HEK293 (cell line): Measurements from ENCODE around the gene DNAH8.

Experiments used
- CTCF ChIA-PET: fragments of 350-600 bp; formaldehyde crosslinking; extraction: SDS; loops from one replicate; lab custom pipeline; 2021; ENCODE audit warnings: antibody characterized with exemption; lab: Yijun Ruan, JAX
- POLR2A ChIA-PET: fragments of 300-600 bp; formaldehyde crosslinking; extraction: SDS; loops from one replicate; lab custom pipeline; 2020; ENCODE audit warnings: antibody characterized with exemption, inconsistent platforms; lab: Yijun Ruan, JAX
- H3K27ac ChIP-seq: fragments of 200-500 bp; sonication (Bioruptor generic); 2 replicates; pipeline ENCODE4 v1.5.1; 2014; ENCODE audit warnings: low read depth, low read length, control low read depth, inconsistent platforms; ENCODE audit errors: extremely low read depth
- H3K36me3 ChIP-seq, 2 experiments: fragments of 200-500 bp in 1 of 2; sonication (Bioruptor generic) in 1 of 2; 1 replicate in 1 of 2; 2 replicates in 1 of 2; pipeline ENCODE4 v1.5.1; 2014 to 2017; ENCODE audit warnings: inconsistent platforms in 2 of 2, low read length in 2 of 2; ENCODE audit not compliant: control insufficient read depth in 2 of 2, insufficient read depth in 1 of 2
- H3K4me1 ChIP-seq: fragments of 200-500 bp; sonication (Bioruptor generic); 2 replicates; pipeline ENCODE4 v1.5.1; 2014; ENCODE audit warnings: mild to moderate bottlenecking, low read length, inconsistent platforms; ENCODE audit not compliant: control insufficient read depth, insufficient read depth
- H3K4me3 ChIP-seq: 2 replicates; pipeline ENCODE4 v1.5.1; 2011; ENCODE audit warnings: low read depth, mild to moderate bottlenecking, control low read depth, low read length, moderate library complexity
- H3K9me3 ChIP-seq: fragments of 200-500 bp; sonication (Bioruptor generic); 2 replicates; pipeline ENCODE4 v1.5.1; 2014; ENCODE audit warnings: low read depth, low read length, inconsistent platforms; ENCODE audit not compliant: control insufficient read depth, insufficient read depth
- EGR2 ChIP-seq: fragments of 450-650 bp; formaldehyde crosslinking; IDR thresholded peaks from 2 replicates; pipeline ENCODE4 v1.5.1; 2016; ENCODE audit warnings: low read depth, missing biosample characterization, missing genetic modification characterization
- HOXC10 ChIP-seq: sonication (generic); formaldehyde crosslinking; IDR thresholded peaks from 2 replicates; pipeline ENCODE4 v1.8.1; 2023; ENCODE audit warnings: mild to moderate bottlenecking, missing genetic modification reagents
- HOXD13 ChIP-seq: sonication (generic); formaldehyde crosslinking; IDR thresholded peaks from 2 replicates; pipeline ENCODE4 v1.8.0; 2022; ENCODE audit warnings: missing genetic modification reagents, borderline replicate concordance
- INSM2 ChIP-seq: fragments of 450-650 bp; formaldehyde crosslinking; IDR thresholded peaks from 2 replicates; pipeline ENCODE4 v1.5.1; 2016; ENCODE audit warnings: missing biosample characterization, missing genetic modification characterization
- MYNN ChIP-seq: fragments of 450-650 bp; formaldehyde crosslinking; IDR thresholded peaks from 2 replicates; pipeline ENCODE4 v1.5.1; 2016; ENCODE audit warnings: missing biosample characterization, missing genetic modification characterization, borderline replicate concordance
- PRDM1 ChIP-seq: fragments of 450-650 bp; formaldehyde crosslinking; IDR thresholded peaks from 2 replicates; pipeline ENCODE4; 2016; ENCODE audit warnings: missing biosample characterization, missing genetic modification characterization
- ZBTB21 ChIP-seq: fragments of 450-650 bp; formaldehyde crosslinking; IDR thresholded peaks from 2 replicates; pipeline ENCODE4 v1.5.1; 2017; ENCODE audit warnings: missing biosample characterization, missing genetic modification characterization
- ZNF132 ChIP-seq: fragments of 450-650 bp; formaldehyde crosslinking; IDR thresholded peaks from 2 replicates; pipeline ENCODE4 v1.5.1; 2017; ENCODE audit warnings: missing biosample characterization, missing genetic modification characterization, borderline replicate concordance
- ZNF138 ChIP-seq: fragments of 450-650 bp; formaldehyde crosslinking; IDR thresholded peaks from 2 replicates; pipeline ENCODE4 v1.5.1; 2016; ENCODE audit warnings: missing biosample characterization, missing genetic modification characterization, borderline replicate concordance
- ZNF274 ChIP-seq, 2 experiments: fragments of 200-500 bp in 1 of 2; fragments of 450-650 bp in 1 of 2; sonication (Bioruptor generic) in 1 of 2; formaldehyde crosslinking in 1 of 2; IDR thresholded peaks; 2 replicates each; pipeline versions ENCODE4 v1.5.1 to v1.6.1; 2014 to 2016; ENCODE audit warnings: borderline replicate concordance in 1 of 2, inconsistent platforms in 1 of 2, low read length in 1 of 2, missing biosample characterization in 1 of 2, missing genetic modification characterization in 1 of 2
- ZNF302 ChIP-seq: fragments of 450-650 bp; formaldehyde crosslinking; IDR thresholded peaks from 2 replicates; pipeline ENCODE4 v1.5.1; 2016; ENCODE audit warnings: missing biosample characterization, missing genetic modification characterization, low read depth
- ZNF423 ChIP-seq: fragments of 450-650 bp; formaldehyde crosslinking; IDR thresholded peaks from 2 replicates; pipeline ENCODE4 v1.5.1; 2016; ENCODE audit warnings: missing biosample characterization, missing genetic modification characterization
- ZNF426 ChIP-seq: fragments of 450-650 bp; formaldehyde crosslinking; IDR thresholded peaks from 2 replicates; pipeline ENCODE4 v1.5.1; 2017; ENCODE audit warnings: missing biosample characterization, missing genetic modification characterization, mild to moderate bottlenecking, inconsistent platforms, moderate library complexity
- ZNF473 ChIP-seq: fragments of 450-650 bp; formaldehyde crosslinking; IDR thresholded peaks from 2 replicates; pipeline ENCODE4 v1.5.1; 2017; ENCODE audit warnings: missing biosample characterization, missing genetic modification characterization
- ZNF585B ChIP-seq: fragments of 450-650 bp; formaldehyde crosslinking; IDR thresholded peaks from 2 replicates; pipeline ENCODE4 v1.5.1; 2016; ENCODE audit warnings: missing biosample characterization, missing genetic modification characterization
- ZNF621 ChIP-seq: fragments of 450-650 bp; formaldehyde crosslinking; IDR thresholded peaks from 2 replicates; pipeline ENCODE4 v1.5.1; 2017; ENCODE audit warnings: missing biosample characterization, missing genetic modification characterization
- ZNF776 ChIP-seq: fragments of 450-650 bp; formaldehyde crosslinking; IDR thresholded peaks from 2 replicates; pipeline ENCODE4 v1.5.0; 2017; ENCODE audit warnings: missing biosample characterization, missing genetic modification characterization, borderline replicate concordance
- TF ChIP-seq, protein P1 (sequence below): fragments of 450-650 bp; formaldehyde crosslinking; conservative IDR thresholded peaks from 2 replicates; pipeline ENCODE4 v1.5.1; 2016; ENCODE audit warnings: low read depth, missing biosample characterization, missing genetic modification characterization
- TF ChIP-seq, protein P2 (sequence below): fragments of 450-650 bp; formaldehyde crosslinking; IDR thresholded peaks from 2 replicates; pipeline ENCODE4 v1.5.1; 2016; ENCODE audit warnings: missing biosample characterization, missing genetic modification characterization
- TF ChIP-seq, protein P3 (sequence below): fragments of 450-650 bp; formaldehyde crosslinking; IDR thresholded peaks from 2 replicates; pipeline ENCODE4 v1.5.1; 2016; ENCODE audit warnings: missing biosample characterization, missing genetic modification characterization, borderline replicate concordance
- TF ChIP-seq, protein P4 (sequence below): fragments of 450-650 bp; formaldehyde crosslinking; IDR thresholded peaks from 2 replicates; pipeline ENCODE4 v1.5.1; 2016; ENCODE audit warnings: missing biosample characterization, missing genetic modification characterization

The DNAH8 gene

GRCh38 chr6:38845931-38846330 is 130.8 kb downstream of the DNAH8 start (continued):
- no peak for TF ChIP-seq ZNF274 (IDR thresholded peaks at IDR 0.05; ENCODE audit: low read length)
- TF ChIP-seq ZNF274 (tag by site-specific recombination; IDR thresholded peaks at IDR 0.05; ENCODE audit: borderline replicate concordance): no peak
- no peak for TF ChIP-seq HOXC10 (CRISPR knock-in tag)
- TF ChIP-seq, protein P1, sequence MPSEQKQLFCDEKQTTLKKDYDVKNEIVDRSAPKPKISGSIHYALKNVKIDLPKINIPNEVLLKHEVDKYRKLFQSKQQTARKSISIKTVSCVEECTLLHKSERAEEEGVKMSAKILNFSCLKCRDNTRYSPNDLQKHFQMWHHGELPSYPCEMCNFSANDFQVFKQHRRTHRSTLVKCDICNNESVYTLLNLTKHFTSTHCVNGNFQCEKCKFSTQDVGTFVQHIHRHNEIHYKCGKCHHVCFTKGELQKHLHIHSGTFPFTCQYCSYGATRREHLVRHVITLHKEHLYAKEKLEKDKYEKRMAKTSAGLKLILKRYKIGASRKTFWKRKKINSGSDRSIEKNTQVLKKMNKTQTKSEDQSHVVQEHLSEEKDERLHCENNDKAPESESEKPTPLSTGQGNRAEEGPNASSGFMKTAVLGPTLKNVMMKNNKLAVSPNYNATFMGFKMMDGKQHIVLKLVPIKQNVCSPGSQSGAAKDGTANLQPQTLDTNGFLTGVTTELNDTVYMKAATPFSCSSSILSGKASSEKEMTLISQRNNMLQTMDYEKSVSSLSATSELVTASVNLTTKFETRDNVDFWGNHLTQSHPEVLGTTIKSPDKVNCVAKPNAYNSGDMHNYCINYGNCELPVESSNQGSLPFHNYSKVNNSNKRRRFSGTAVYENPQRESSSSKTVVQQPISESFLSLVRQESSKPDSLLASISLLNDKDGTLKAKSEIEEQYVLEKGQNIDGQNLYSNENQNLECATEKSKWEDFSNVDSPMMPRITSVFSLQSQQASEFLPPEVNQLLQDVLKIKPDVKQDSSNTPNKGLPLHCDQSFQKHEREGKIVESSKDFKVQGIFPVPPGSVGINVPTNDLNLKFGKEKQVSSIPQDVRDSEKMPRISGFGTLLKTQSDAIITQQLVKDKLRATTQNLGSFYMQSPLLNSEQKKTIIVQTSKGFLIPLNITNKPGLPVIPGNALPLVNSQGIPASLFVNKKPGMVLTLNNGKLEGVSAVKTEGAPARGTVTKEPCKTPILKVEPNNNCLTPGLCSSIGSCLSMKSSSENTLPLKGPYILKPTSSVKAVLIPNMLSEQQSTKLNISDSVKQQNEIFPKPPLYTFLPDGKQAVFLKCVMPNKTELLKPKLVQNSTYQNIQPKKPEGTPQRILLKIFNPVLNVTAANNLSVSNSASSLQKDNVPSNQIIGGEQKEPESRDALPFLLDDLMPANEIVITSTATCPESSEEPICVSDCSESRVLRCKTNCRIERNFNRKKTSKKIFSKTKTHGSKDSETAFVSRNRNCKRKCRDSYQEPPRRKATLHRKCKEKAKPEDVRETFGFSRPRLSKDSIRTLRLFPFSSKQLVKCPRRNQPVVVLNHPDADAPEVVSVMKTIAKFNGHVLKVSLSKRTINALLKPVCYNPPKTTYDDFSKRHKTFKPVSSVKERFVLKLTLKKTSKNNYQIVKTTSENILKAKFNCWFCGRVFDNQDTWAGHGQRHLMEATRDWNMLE (tag by site-specific recombination): no peak
- TF ChIP-seq HOXD13 (CRISPR knock-in tag): no peak
- no peak for TF ChIP-seq ZNF621 (tag by site-specific recombination)
- TF ChIP-seq, protein P2, sequence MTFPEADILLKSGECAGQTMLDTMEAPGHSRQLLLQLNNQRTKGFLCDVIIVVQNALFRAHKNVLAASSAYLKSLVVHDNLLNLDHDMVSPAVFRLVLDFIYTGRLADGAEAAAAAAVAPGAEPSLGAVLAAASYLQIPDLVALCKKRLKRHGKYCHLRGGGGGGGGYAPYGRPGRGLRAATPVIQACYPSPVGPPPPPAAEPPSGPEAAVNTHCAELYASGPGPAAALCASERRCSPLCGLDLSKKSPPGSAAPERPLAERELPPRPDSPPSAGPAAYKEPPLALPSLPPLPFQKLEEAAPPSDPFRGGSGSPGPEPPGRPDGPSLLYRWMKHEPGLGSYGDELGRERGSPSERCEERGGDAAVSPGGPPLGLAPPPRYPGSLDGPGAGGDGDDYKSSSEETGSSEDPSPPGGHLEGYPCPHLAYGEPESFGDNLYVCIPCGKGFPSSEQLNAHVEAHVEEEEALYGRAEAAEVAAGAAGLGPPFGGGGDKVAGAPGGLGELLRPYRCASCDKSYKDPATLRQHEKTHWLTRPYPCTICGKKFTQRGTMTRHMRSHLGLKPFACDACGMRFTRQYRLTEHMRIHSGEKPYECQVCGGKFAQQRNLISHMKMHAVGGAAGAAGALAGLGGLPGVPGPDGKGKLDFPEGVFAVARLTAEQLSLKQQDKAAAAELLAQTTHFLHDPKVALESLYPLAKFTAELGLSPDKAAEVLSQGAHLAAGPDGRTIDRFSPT (tag by site-specific recombination): no peak
- no peak for TF ChIP-seq EGR2 (tag by site-specific recombination)
- TF ChIP-seq ZNF426 (tag by site-specific recombination): no peak

- H3K4me3 ChIP-seq: no peak overlapping the region
- H3K27ac ChIP-seq: no peak overlapping the region
- POLR2A ChIA-PET: no interaction called here
- H3K4me1 ChIP-seq: no peaks in the 10 kb centered on the region
- TF ChIP-seq ZNF302 (tag by site-specific recombination) (no peak), ZNF776 (tag by site-specific recombination) (no peak), ZNF585B (tag by site-specific recombination) (no peak), MYNN (tag by site-specific recombination) (no peak), ZNF473 (no peak), ZNF138 (tag by site-specific recombination) (no peak), ZNF423 (no peak), ZBTB21 (no peak), INSM2 (tag by site-specific recombination) (no peak), ZNF132 (no peak), PRDM1 (tag by site-specific recombination) (no peak)
- TF ChIP-seq, protein P3, sequence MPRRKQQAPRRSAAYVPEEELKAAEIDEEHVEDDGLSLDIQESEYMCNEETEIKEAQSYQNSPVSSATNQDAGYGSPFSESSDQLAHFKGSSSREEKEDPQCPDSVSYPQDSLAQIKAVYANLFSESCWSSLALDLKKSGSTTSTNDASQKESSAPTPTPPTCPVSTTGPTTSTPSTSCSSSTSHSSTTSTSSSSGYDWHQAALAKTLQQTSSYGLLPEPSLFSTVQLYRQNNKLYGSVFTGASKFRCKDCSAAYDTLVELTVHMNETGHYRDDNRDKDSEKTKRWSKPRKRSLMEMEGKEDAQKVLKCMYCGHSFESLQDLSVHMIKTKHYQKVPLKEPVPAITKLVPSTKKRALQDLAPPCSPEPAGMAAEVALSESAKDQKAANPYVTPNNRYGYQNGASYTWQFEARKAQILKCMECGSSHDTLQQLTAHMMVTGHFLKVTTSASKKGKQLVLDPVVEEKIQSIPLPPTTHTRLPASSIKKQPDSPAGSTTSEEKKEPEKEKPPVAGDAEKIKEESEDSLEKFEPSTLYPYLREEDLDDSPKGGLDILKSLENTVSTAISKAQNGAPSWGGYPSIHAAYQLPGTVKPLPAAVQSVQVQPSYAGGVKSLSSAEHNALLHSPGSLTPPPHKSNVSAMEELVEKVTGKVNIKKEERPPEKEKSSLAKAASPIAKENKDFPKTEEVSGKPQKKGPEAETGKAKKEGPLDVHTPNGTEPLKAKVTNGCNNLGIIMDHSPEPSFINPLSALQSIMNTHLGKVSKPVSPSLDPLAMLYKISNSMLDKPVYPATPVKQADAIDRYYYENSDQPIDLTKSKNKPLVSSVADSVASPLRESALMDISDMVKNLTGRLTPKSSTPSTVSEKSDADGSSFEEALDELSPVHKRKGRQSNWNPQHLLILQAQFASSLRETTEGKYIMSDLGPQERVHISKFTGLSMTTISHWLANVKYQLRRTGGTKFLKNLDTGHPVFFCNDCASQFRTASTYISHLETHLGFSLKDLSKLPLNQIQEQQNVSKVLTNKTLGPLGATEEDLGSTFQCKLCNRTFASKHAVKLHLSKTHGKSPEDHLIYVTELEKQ (tag by site-specific recombination): no peak
- TF ChIP-seq, protein P4, sequence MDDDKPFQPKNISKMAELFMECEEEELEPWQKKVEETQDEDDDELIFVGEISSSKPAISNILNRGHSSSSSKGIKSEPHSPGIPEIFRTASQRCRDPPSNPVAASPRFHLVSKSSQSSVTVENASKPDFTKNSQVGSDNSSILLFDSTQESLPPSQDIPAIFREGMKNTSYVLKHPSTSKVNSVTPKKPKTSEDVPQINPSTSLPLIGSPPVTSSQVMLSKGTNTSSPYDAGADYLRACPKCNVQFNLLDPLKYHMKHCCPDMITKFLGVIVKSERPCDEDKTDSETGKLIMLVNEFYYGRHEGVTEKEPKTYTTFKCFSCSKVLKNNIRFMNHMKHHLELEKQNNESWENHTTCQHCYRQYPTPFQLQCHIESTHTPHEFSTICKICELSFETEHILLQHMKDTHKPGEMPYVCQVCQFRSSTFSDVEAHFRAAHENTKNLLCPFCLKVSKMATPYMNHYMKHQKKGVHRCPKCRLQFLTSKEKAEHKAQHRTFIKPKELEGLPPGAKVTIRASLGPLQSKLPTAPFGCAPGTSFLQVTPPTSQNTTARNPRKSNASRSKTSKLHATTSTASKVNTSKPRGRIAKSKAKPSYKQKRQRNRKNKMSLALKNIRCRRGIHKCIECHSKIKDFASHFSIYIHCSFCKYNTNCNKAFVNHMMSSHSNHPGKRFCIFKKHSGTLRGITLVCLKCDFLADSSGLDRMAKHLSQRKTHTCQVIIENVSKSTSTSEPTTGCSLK (tag by site-specific recombination): no peak
- H3K9me3 ChIP-seq: no peaks in the 10 kb centered on the region
- no peaks in the 10 kb centered on the region for H3K36me3 ChIP-seq
- CTCF ChIA-PET: interaction anchor here (0.6 to 3.4 kb wide), 3 partner anchors 26 to 127 kb away, joined by 3 to 18 read pairs (median 3); no protein-coding TSS in a partner anchor
Observed at GRCh38 chr6:38846361-38846760, 131.2 kb downstream of the DNAH8 start.
